NCI-H1694 (cell line): ENCODE data around the gene CYP11A1.
"Not testable (repeated sequence)": the region's sequence is repeated elsewhere in the genome, so short reads cannot be mapped to it uniquely, and the experiment has no call there.

Experiments
- DNase-seq: peaks from one replicate; lab custom pipeline; 2025; lab: John Stamatoyannopoulos, UW

The CYP11A1 gene

GRCh38 chr15:74374648-74375302 is 7.3 kb upstream of the CYP11A1 start:
- no peak for DNase-seq

- DNase-seq, result peak; percentile 74
Measured at GRCh38 chr15:74373731-74374647, 6.5 kb upstream of the CYP11A1 start.

GRCh38 chr15:74373056-74373650 is 5.7 kb upstream of the CYP11A1 start:
- no peak for DNase-seq

GRCh38 chr15:74370471-74370870 is 3.0 kb upstream of the CYP11A1 start:
- DNase-seq, result no peak

GRCh38 chr15:74369756-74370155 is 2.3 kb upstream of the CYP11A1 start:
- no peak for DNase-seq

- no peak for DNase-seq
Measured at GRCh38 chr15:74369084-74369745, 1.8 kb upstream of the CYP11A1 start.

- no peak for DNase-seq
Measured at GRCh38 chr15:74368121-74368520, 675 bp upstream of the CYP11A1 start.

GRCh38 chr15:74365598-74366445 is 1.6 kb downstream of the CYP11A1 start:
- DNase-seq, result no peak

- DNase-seq, result no peak
Measured at GRCh38 chr15:74364936-74365597, 2.4 kb downstream of the CYP11A1 start.

- no peak for DNase-seq
Measured at GRCh38 chr15:74362482-74362881, 5.0 kb downstream of the CYP11A1 start.

- DNase-seq, result not testable (repeated sequence)
Measured at GRCh38 chr15:74360855-74361254, 6.6 kb downstream of the CYP11A1 start.

- DNase-seq, result not testable (repeated sequence)
Measured at GRCh38 chr15:74359376-74359775, 8.1 kb downstream of the CYP11A1 start.

GRCh38 chr15:74357514-74357913 is 9.9 kb downstream of the CYP11A1 start:
- not testable (repeated sequence) for DNase-seq

- DNase-seq, result not testable (repeated sequence)
Measured at GRCh38 chr15:74356050-74356449, 11.4 kb downstream of the CYP11A1 start.

GRCh38 chr15:74353992-74354391 is 13.5 kb downstream of the CYP11A1 start:
- not testable (repeated sequence) for DNase-seq

GRCh38 chr15:74352393-74352910 is 15.0 kb downstream of the CYP11A1 start:
- DNase-seq, result no peak

GRCh38 chr15:74351670-74352069 is 15.8 kb downstream of the CYP11A1 start:
- DNase-seq, result no peak

GRCh38 chr15:74350295-74351275 is 16.9 kb downstream of the CYP11A1 start:
- DNase-seq, result no peak

- no peak for DNase-seq
Measured at GRCh38 chr15:74349241-74349778, 18.1 kb downstream of the CYP11A1 start.
